ENCODE measurements around the gene SH2B2.
A peak's percentile ranks its signal among the peaks of the same experiment; 100 is the strongest.

SH2B2 gene

DNA sequence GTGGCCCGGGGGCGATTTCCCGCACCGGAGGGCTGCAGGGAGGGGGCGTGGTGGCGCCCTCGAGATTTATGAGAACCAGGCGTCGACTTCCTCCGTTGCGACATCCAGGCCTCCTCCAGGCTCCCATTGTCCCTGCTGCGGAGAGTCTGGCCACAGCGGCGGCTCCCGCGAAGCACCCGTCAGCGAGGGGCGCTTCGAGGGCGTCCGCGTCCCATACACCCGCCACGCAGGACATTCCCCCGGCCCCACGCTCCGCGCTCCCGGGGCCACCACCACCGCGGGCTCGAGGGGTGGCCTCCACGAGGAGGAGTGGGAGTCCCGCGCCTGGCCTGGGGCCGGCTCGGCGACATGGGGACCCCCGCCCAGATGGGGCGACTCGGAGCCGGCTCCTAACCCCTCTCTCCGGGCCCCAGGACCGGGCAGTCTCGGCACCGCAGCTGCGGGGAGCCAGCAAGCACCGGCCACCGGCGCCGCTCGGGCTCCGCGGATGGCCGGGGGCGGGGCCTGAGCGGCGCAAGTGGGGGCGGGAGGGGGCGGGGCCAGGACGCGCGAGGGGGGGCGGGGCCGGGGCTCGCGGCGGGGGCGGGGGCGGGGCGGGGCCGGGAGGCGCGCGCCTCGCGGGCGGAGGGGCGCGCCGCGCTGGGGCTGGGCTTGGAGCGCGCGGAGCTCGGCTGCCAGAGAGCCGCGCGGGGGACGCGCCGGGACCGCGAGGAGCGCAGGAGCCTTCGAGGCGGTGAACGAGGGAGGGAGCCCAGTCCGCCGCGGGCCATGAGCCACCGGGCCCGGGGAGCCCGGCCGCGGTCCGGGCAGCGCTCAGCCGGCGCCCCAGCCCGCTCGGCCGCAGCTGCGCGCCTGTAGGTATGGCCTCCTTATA lies at the start of gene SH2B2:
TSS of gene SH2B2 (plus strand) at position 632 of the 874 bp plus-strand sequence. CDS start 13,683 bp downstream, outside the sequence.
- DNase-seq (ENCODE audit: low spot score) = peak; percentile 26

DNA sequence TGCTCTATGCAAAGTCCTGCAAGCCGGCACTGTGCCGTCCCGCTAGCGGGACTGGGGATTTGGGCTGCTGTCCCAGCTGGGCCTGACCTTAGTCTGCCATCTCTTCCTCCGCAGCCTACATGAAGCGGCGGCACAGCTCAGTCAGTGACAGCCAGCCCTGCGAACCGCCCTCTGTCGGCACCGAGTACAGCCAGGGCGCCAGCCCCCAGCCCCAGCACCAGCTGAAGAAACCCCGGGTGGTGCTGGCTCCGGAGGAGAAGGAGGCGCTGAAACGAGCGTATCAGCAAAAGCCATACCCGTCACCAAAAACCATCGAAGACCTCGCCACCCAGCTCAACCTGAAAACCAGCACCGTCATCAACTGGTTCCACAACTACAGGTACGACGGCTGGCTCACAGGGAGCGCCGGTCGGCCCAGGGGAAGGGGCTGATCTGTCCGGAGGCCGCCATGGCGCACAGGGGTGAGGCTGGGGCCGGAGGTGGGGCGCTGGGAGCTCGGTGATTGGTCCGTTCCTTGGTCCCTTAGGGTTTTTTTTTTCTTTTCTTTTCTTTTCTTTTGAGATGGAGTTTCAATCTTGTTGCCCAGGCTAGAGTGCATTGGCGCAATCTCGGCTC lies 47.4 kb upstream of the SH2B2 start:
- no peak for DNase-seq (ENCODE audit: low spot score)

DNA sequence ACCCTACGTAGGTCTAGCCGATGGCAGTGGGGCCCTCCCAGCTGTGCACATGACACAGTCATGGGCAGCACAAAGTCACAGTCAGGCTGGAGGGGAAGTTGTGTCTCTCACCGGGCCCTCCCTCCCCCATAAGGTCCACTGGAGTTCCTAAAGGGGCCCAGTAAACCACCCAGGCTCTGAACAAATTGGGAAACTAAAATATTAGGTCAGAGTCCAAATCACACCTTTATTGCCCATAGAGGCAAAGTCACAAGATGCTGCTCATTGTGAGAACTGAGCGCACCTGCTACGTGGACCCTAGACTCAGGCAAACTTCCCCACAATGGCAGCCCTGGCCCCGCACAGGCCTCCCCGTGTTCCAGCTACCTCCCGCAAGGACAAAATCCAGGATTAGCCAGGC lies 45.2 kb upstream of the SH2B2 start:
- DNase-seq (ENCODE audit: low spot score) = no peak

DNA sequence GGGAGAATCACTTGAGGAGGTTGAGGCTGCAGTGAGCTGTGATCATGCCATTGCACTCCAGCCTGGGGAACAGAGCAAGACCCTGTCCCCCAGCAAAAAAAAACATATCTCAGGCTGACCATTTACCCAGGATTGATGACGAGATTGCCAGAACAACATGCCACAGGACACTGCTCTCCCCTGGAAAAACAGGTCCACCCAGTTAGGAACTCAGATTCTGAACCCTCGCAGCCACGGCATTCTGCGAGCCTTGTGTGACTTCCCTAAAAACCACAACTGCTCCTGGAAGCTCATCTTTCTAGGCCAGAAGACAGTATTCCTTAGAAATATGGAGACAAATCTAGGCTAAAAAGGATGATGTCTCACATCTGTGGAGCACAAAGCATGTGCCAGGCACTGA lies 42.1 kb upstream of the SH2B2 start:
- DNase-seq (ENCODE audit: low spot score) = no peak

DNA sequence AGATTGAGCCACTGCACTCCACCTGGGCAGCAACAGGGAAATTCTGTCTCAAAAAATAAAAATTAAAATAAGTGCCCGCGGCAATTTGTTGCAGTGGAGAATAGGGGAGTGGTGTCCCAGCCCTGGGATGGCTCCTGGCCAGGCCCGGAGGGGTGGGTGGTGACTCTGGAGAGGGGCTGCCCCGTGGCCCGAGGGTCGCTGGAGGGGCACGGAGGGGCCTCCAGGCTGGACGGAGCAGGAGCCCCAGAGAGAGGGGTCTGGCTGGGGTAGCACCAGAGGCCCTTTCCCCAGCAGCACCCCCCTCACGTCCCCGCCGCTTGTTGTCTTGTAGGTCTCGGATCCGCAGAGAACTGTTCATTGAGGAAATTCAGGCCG lies 38.6 kb upstream of the SH2B2 start:
- DNase-seq (ENCODE audit: low spot score) = no peak

DNA sequence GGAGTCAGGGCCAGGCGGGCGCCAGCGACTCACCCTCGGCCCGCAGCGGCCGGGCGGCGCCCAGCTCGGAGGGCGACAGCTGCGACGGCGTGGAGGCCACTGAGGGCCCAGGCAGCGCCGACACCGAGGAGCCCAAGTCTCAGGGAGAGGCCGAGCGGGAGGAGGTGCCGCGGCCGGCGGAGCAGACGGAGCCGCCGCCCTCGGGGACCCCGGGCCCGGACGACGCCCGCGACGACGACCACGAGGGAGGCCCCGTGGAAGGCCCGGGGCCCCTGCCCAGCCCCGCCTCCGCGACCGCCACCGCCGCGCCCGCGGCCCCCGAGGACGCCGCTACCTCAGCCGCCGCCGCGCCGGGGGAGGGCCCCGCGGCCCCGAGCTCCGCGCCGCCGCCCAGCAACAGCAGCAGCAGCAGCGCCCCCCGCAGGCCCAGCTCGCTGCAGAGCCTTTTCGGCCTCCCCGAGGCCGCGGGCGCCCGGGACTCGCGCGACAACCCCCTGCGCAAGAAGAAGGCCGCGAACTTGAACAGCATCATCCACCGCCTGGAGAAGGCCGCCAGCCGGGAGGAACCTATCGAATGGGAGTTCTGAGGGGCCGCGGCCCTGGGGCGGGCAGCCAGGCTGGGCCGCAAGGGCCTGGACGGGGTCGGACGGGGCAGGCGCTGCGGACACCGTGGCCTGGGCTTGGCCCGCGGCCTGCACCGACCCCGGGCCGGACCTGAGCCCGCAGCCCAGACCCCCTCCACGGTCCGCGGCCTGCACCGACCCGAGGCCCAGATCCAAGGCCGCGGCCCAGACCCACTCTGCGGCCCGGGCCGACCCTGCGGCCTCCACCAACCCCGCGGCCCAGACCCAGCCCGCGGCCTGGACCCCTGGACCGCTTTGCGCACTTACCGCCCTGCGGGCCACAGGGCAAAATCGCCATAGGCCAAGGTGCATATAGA lies 37.9 kb upstream of the SH2B2 start:
- no peak for DNase-seq (ENCODE audit: low spot score)

DNA sequence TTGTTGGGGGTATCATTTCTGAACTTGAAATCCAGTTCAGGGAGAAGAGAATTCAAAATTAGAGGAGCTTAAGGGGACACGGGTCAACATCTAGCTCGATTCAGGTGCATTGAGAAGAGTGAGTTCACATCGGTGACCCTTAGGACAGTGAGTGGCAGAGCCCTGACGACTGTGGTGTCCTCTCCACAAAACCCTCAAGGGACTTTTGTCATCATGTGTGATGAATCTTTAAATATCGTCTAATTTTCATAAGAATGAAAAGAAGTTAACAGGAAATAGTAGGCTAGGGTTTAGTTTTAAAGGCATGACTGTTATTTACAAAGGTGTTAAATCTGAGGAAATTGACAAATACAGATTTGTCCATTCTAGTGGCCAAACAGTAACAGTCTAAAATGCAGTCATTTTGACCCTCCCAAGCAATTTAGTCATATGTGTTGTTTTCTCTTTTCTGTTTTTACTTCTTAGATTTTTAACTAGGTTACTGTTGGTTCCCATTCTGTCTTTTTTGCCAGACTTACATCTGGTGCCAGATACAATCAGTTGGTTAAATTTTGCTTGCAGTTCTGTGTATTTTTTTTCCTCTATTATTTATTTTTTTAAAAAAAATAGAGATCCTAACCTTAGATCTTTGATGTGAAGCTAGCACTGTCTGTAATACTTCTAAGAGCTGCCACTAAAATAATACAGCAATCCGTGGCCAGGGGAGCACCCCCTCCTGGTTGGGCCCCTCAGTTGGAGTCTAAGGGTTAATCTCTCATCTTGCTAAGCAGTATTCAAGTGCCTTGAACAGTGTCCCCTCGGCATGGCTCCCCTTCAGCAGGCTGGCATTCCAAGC lies 34.9 kb upstream of the SH2B2 start:
- DNase-seq (ENCODE audit: low spot score) = no peak

DNA sequence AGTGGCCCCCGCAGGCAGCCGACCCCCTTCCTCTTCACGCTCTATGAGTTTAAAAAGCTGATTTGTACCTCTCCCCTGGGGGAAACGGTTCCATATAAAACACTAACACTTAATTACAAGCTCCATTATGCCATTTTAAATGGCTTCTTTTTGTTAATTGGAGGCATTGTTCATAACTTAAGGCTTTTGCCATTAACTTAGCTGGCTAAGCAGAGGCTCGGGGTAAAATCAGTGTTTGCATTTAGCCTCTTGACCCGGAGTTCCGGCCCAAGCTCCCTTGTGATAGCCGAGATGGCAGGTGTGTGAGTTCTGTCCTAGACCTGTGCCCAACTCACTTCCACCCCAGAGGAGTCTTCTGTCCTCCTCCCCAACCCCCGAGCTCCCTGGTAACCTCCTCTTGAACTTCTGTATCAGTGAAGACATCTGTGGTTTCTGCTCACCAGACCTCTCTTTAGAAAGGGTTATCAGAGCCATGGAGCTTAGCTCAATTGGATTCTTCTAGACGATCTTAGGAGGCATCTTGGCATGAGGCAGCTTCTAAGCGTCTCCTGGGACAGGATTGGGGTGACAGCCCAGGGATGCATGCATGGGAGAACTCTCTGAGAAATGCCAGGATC lies 34.2 kb upstream of the SH2B2 start:
- DNase-seq (ENCODE audit: low spot score) = no peak

DNA sequence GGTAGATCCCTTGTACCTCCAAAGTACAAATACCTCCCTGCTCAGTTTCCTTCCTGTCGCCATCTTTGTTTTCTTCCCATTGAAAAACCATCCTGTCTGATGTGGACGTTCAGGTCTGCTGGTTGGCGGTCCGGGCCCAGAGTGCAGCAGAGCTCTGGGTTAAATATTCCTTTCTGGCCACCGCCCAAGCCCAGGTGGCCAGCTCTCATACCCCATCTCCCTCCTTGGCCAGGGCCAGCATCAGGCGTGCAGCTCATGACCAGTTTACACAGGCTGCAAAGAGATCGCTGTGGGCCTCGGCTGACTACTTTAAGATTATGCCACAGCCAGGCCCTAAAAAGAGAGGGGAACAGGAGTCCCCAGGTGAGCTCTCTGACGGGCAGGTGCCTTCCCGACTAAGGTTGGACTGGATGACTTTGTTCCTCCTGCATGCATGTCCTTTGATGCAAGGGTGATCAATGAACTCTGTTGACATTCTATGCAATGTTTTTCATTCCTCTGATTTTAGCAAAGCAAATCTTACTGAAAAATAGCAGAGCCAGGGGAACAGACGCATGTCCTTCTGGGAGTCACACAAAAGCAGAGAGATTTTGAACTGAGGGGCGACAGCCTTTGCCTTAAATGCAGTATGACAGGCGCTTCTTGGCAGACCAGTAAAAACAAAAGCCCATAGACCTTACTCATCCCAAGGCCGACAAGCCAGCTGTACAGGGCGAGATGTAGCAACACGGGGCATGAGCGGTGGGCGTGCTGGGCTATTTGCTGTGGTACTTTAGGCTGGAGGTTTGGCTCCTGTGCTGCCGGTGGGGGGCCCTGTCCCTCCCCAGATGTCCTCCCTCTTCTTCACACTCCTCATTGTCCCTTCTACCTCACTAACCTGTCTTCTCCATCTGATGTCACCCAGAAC lies 33.3 kb upstream of the SH2B2 start:
- no peak for DNase-seq (ENCODE audit: low spot score)

DNA sequence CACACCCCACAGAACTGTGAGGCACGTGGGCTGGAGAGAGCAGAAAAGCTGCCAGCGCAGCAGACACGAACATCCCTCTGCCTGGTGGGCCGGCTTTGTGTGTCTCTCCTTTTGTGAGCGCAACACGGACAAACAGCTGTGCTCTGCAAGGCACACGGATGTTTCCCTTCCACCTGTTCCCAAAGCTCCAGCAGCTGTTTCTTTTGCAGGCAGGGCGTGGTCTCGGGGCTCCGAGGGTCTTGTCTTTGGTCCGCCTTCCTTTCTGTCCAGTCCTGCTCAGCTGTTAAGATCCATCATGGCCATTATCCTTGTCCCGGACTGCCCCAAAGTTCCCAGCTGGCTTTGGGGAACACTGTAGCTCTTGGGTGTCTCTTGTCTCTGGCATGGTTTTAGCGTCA lies 32.7 kb upstream of the SH2B2 start:
- no peak for DNase-seq (ENCODE audit: low spot score)

DNA sequence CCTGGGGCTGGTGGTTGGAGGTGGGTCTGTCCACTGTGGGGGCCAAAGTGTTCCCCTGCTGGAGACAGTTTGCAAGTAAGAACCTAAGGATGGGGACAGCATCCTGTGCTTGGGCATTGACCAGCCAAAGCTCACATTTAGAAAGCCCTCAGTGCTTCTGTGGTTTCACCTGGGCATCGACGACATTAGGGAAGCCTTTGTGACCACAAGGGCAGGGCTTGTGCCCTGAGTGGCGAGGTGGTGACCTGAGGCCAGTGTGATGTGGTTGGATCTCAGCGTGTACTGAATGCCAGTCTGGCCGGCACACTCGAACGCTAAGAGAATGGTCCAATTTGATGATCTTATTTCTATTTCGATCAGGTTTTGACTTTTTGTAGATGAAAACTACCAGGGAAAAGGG lies 32.1 kb upstream of the SH2B2 start:
- no peak for DNase-seq (ENCODE audit: low spot score)

DNA sequence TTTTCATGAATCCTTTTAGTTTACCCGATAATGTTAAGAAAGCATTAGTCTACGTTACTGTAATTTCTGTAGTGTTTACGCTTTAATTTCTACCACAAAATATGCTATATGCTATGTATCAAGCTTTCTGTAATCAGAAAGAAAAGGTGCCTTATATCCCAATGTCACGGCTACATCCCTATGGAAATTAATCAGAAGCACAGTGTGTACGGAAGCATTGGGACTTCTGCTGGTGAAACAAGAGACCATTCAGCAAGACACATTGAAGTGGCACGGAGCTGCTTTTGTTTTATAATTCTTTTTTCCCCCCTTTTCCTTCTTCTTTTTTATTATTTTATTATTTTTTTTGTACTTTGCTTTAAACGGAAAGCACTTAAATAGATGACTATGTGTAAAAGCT lies 31.2 kb upstream of the SH2B2 start:
- no peak for DNase-seq (ENCODE audit: low spot score)

DNA sequence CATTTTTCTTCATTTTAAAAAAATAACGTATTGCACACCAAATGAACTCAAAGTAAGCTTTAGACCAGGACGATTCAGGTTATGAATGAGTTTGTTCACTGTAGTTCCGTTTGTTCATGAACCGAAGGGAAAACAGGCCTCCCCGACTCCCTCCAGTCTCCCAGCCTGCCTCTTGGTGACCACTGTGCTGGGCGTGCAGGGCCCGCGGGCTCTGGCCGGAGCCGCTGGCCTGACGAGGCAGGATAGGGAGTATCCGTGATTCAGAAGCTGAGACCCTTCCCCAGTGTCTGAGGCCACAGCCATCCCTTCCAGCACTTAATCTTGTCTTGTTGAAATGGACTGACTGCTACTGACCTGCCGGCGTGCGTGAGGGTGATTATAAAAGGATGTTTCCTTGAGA lies 30.8 kb upstream of the SH2B2 start:
- no peak for DNase-seq (ENCODE audit: low spot score)

DNA sequence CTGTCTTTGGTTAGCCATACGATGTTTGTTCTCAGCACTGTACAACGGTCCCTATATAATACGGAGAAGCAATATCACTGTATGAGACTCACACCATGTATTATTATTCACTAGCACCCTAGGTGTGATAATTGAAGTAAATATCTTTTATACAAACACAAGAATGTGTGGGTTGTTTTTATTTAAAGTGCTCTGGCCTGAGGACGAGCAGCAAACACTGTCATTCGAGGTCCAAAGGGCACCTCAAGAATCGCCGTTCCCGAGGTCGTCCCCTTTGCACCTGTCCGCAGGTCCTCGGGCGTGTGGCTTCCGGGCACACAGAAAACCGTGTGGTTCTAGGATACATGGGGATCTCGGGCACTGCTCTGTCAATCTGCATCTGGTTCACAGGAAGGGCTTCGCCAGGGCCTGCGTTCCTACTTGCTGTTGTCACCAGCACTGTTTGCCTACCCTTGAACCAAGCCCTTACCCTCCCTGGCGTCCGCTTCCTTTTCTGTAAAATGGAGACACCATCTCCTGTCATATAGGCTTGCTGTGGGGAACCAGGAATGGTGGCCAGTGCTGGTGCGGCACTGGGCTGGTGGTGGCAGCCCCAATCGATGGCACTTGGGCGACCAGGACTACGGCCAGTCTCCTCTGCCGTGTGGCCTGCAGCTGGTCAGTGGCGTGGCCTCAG lies 28.5 kb upstream of the SH2B2 start:
- DNase-seq (ENCODE audit: low spot score) = no peak

DNA sequence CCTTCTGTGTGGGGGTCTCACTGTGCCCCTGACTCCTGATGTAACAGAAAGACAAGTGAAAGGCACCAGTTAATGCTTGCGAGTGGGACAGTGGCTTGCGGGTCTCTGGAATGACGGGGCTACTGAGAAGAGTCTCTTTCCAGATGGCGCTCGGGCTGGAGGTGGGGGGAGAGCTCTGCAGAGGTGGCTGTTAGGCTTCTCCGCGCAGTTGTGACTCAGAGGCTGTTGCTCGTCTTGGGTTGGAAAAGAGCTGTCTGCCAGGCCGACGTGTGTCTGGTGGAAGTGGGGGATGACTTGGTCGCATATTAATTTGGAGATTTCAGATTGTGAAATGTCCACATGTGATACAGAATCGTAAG lies 27.9 kb upstream of the SH2B2 start:
- no peak for DNase-seq (ENCODE audit: low spot score)

DNA sequence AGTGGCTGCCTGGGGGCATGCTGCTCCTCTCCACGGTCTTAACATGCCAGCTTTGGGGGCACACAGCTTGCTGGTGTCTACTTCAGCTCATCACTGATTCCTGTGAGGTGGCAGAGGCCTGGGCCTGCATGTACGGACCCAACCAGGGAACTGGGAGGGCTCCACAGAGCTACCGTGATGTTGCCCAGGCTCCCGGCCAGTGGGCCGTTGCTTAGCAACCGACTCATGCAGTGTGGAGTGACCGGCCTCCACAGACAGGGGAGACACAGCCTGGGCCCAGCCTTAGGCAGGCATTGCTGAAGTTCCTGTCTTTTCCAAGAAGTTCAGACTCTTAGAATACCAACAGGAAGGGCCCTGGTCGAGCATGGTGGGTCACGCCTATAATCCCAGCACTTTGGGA lies 25.8 kb upstream of the SH2B2 start:
- no peak for DNase-seq (ENCODE audit: low spot score)

DNA sequence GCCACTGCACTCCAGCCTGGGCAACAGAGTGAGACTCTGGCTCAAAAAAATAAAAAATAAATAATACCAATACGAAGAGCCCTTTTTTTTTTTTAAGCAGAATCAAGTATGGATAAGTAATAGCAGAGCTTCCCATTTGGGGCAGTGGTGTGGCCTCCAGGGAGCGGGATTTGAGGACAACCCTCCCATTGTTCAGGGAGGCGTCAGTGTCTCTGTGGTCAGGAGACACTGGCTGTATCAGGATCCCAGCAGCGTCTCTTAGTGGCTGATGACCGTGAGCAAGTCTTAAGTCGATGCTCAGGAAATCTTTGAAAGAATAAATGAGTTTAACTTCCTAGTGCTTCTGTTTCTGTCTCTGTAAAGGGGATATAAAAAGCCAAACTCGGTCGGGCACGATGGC lies 25.2 kb upstream of the SH2B2 start:
- no peak for DNase-seq (ENCODE audit: low spot score)

DNA sequence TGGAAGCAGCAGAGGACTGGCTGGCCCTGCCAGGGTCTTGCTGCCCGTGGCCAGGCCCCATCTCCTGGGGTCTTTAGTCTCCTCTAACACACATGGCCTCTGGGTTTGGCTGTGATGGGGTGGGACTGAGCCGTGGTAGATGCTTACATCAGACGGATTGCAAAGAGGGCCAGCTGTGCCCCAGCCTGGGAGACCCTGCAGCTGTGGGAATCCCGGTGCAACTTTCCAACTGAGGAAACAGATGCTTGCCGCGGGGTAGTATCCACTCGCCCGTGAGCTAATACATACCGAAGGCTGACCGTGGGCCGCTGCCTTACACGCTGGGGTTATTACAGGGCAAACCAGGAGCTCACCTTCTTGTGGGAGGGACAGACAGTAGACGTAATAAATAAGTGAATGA lies 24.1 kb upstream of the SH2B2 start:
- DNase-seq (ENCODE audit: low spot score) = no peak

DNA sequence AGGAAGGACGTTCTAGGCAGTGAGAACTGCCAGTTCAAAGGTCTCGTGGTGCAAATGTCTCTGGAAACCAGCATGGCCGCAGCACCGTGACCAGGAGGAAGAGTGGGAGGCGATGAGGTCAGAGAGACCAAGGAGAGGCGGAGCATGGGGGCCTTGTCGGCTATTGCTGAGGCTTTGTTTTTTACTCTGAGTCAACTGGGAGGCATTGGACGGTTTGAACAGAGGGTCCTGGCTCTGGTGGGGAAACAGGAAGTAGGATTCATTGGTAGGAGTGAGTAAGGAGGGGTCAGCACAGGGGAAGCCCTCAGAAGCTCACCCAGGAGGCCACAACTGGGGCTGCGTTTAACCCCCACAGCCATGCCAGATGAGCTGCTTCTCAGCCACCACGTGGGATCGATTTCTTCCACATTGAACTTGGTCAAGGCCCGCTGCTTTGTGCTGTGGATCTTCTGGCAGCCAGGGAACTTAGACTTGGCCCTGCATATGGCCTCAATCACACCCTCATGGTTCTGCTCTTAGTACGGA lies 22.2 kb upstream of the SH2B2 start:
- no peak for DNase-seq (ENCODE audit: low spot score)

DNA sequence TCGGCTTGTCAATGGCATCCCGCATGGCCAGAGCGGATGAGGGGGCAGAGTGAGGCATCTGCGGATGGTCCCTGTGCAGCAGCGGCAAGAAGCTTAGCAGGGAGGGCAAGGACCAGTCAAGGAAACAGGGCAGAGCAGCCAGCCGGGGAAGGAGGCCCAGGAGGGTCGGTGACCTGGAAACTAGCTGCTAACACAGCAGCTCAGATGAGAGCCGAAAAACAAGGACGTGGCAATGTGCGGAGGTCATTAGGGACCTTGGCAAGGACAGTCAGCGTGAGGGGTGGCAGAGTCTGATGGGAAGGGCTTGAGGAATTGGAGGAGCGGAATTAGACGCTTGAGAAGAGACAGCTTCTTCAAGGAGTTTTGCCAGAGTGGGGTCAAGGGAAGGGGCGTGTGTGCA lies 20.1 kb upstream of the SH2B2 start:
- DNase-seq (ENCODE audit: low spot score) = no peak

Data from CD4-positive, alpha-beta T cell treated with Interleukin-15 for 4 hours (primary cell).